Osteoblast (primary cell): ENCODE measurements around the gene LYST. TPM values are rescaled to one million over a fixed set of nuclear protein-coding genes. Genes with fewer than 3 reads are reported as not detected.

Experiments
- DNase-seq: peaks from one replicate; pipeline ENCODE4 v3.0.0; 2011; ENCODE audit warnings: low spot score, mixed read lengths; ENCODE audit not compliant: insufficient read length; ENCODE audit errors: missing footprints
- H2AFZ ChIP-seq: 2 replicates; pipeline ENCODE4 v1.6.0; 2011; ENCODE audit warnings: mild to moderate bottlenecking, low read length
- H3K27ac ChIP-seq: 2 replicates; pipeline ENCODE4 v1.5.1; 2011; ENCODE audit warnings: mild to moderate bottlenecking, low read depth, low read length, moderate library complexity
- H3K27me3 ChIP-seq: 2 replicates; pipeline ENCODE4 v1.6.0; 2012; ENCODE audit warnings: mild to moderate bottlenecking, control low read depth, inconsistent platforms, low read length, moderate library complexity; ENCODE audit not compliant: insufficient read depth
- H3K36me3 ChIP-seq: 2 replicates; pipeline ENCODE4 v1.5.1; 2011; ENCODE audit warnings: mild to moderate bottlenecking, low read length, control low read depth, moderate library complexity; ENCODE audit not compliant: insufficient read depth
- H3K4me1 ChIP-seq: 2 replicates; pipeline ENCODE4 v1.5.1; 2011; ENCODE audit warnings: mild to moderate bottlenecking, low read length, control low read depth, moderate library complexity; ENCODE audit not compliant: insufficient read depth
- H3K4me2 ChIP-seq: 2 replicates; pipeline ENCODE4 v1.6.0; 2011; ENCODE audit warnings: mild to moderate bottlenecking, low read length; ENCODE audit not compliant: insufficient read depth
- H3K4me3 ChIP-seq: fragments of 200-600 bp; sonication (generic); 3 replicates; pipeline ENCODE4 v1.5.1; 2012; ENCODE audit warnings: mild to moderate bottlenecking, low read length, inconsistent platforms; ENCODE audit not compliant: insufficient read depth
- H3K79me2 ChIP-seq: 2 replicates; pipeline ENCODE4 v1.6.0; 2012; ENCODE audit warnings: mild to moderate bottlenecking, low read length, control low read depth, inconsistent platforms; ENCODE audit not compliant: insufficient read depth
- H3K9me3 ChIP-seq: 2 replicates; pipeline ENCODE4 v1.5.1; 2011; ENCODE audit warnings: low read depth, low read length, control low read depth
- H4K20me1 ChIP-seq: 2 replicates; pipeline ENCODE4 v1.6.0; 2012; ENCODE audit warnings: mild to moderate bottlenecking, low read length, control low read depth; ENCODE audit not compliant: insufficient read depth
- CTCF ChIP-seq: IDR thresholded peaks from 2 replicates; pipeline ENCODE4 v1.5.1; 2011; ENCODE audit warnings: mild to moderate bottlenecking, low read depth, low read length, moderate library complexity; ENCODE audit errors: extremely low read depth
- small RNA-seq: library from RNA; depleted of rRNA; stranded (forward); fragments of <200 nt; gene quantifications from one replicate; pipeline ENCODE3, GENCODE V24; 2012
- total RNA-seq: library from RNA; depleted of rRNA; stranded (reverse); fragments of >200 nt; gene quantifications from 2 replicates; pipeline ENCODE4 v1.2.3, GENCODE V29; 2012

LYST gene
- total RNA-seq, 1 donor = 63.0 TPM

- no peak for DNase-seq
- Histone ChIP-seq H2AFZ (no peak overlapping the region), H3K4me2 (no peak overlapping the region), H3K9me3 (no peaks in the 10 kb centered on the region), H3K36me3 (no peaks in the 10 kb centered on the region), H3K4me3 (no peak overlapping the region), H3K4me1 (peaks cover 4% of the 10 kb centered on the region), H3K27ac (no peak overlapping the region), H3K27me3 (no peaks in the 10 kb centered on the region), H3K79me2 (no peaks in the 10 kb centered on the region), H4K20me1 (no peaks in the 10 kb centered on the region)
- no peak for TF ChIP-seq CTCF
Measured at GRCh38 chr1:235617140-235617539, 249.6 kb downstream of the LYST start.

- no peaks in the 10 kb centered on the region for H3K79me2 ChIP-seq
- no peak for TF ChIP-seq CTCF
- H4K20me1 ChIP-seq = no peaks in the 10 kb centered on the region
- peaks cover 4% of the 10 kb centered on the region for H3K4me1 ChIP-seq
- no peaks in the 10 kb centered on the region for H3K36me3 ChIP-seq
- no peak overlapping the region for H3K4me3 ChIP-seq
- H3K9me3 ChIP-seq = no peaks in the 10 kb centered on the region
- no peak overlapping the region for H3K4me2 ChIP-seq
- no peak overlapping the region for H3K27ac ChIP-seq
- H2AFZ ChIP-seq = no peak overlapping the region
- no peaks in the 10 kb centered on the region for H3K27me3 ChIP-seq
- DNase-seq = no peak
Measured at GRCh38 chr1:235614442-235614954, 252.2 kb downstream of the LYST start.

- no peak for TF ChIP-seq CTCF
- H3K9me3 ChIP-seq = no peaks in the 10 kb centered on the region
- no peaks in the 10 kb centered on the region for H4K20me1 ChIP-seq
- no peak for DNase-seq
- no peaks in the 10 kb centered on the region for H3K79me2 ChIP-seq
- peaks cover 4% of the 10 kb centered on the region for H3K4me1 ChIP-seq
- H2AFZ ChIP-seq = no peak overlapping the region
- H3K27ac ChIP-seq = no peak overlapping the region
- H3K4me3 ChIP-seq = no peak overlapping the region
- H3K4me2 ChIP-seq = no peak overlapping the region
- no peaks in the 10 kb centered on the region for H3K27me3 ChIP-seq
- no peaks in the 10 kb centered on the region for H3K36me3 ChIP-seq
Measured at GRCh38 chr1:235613602-235614001, 253.1 kb downstream of the LYST start.

GRCh38 chr1:235612761-235613160 is 253.9 kb downstream of the LYST start:
- no peak for DNase-seq
- Histone ChIP-seq H3K36me3 (no peaks in the 10 kb centered on the region), H3K4me2 (no peak overlapping the region), H2AFZ (no peak overlapping the region), H3K4me3 (no peak overlapping the region), H4K20me1 (no peaks in the 10 kb centered on the region), H3K9me3 (no peaks in the 10 kb centered on the region), H3K4me1 (no peaks in the 10 kb centered on the region), H3K27ac (no peak overlapping the region), H3K27me3 (no peaks in the 10 kb centered on the region), H3K79me2 (no peaks in the 10 kb centered on the region)
- TF ChIP-seq CTCF = no peak

Small RNAs within 50 kb of the gene (small RNA-seq; reads per million reads assigned to genes)
- gene MIR1537 (1.1 reads per million, percentile 35 among the genes with 10 or more reads in this experiment), gene RNU6-968P (not detected)

Other genes starting within 250 kb of the LYST start
- under 0.01 and 0.29 TPM in 2 replicates for gene GNG4, start 217.1 kb downstream of the LYST start, total RNA-seq
- 40.2 and 46.3 TPM in 2 replicates for gene NID1, start 198.2 kb upstream of the LYST start, total RNA-seq